HG03575 (cell line): ENCODE measurements around the gene ACSL4.

Source experiments
- ATAC-seq: cut with Tn5 transposase; IDR thresholded peaks from one replicate; pipeline ENCODE4 v1.9.1; 2021; ENCODE audit not compliant: unreplicated experiment, insufficient number of reproducible peaks, low FRiP score; ENCODE audit errors: extremely low read depth

ACSL4 gene

GRCh38 chrX:109632906-109633504, 100.1 kb downstream of the ACSL4 start:
- no peak for ATAC-seq

GRCh38 chrX:109629310-109629709, 103.7 kb downstream of the ACSL4 start:
- ATAC-seq, result no peak

- no peak for ATAC-seq
Measured at GRCh38 chrX:109626637-109627036, 106.4 kb downstream of the ACSL4 start.

- ATAC-seq, result no peak
Measured at GRCh38 chrX:109624641-109625616, 108.1 kb downstream of the ACSL4 start, which contains the start of gene KCNE5. TSS of gene KCNE5 (minus strand) at chrX:109625172. CDS start at chrX:109625020, 152 bp downstream.

- no peak for ATAC-seq
Measured at GRCh38 chrX:109623997-109624396, 109.1 kb downstream of the ACSL4 start.

GRCh38 chrX:109622270-109622669, 110.8 kb downstream of the ACSL4 start:
- no peak for ATAC-seq

GRCh38 chrX:109619771-109620170, 113.3 kb downstream of the ACSL4 start:
- ATAC-seq, result no peak

GRCh38 chrX:109614951-109615350, 118.1 kb downstream of the ACSL4 start:
- ATAC-seq, result no peak

GRCh38 chrX:109601486-109601885, 131.6 kb downstream of the ACSL4 start:
- no peak for ATAC-seq

GRCh38 chrX:109600237-109600651, 132.8 kb downstream of the ACSL4 start:
- ATAC-seq, result no peak

GRCh38 chrX:109596015-109596414, 137.0 kb downstream of the ACSL4 start:
- ATAC-seq, result no peak
